ENCODE results near the gene EFHB. TPM values are rescaled to one million over a fixed set of nuclear protein-coding genes. Genes with fewer than 3 reads are reported as not detected.

Gene EFHB
- total RNA-seq, 1 experiment from 2014 or later = not detected

GRCh38 chr3:19899264-19899663 is 34.8 kb downstream of the EFHB start:
- Histone ChIP-seq H4K20me1 (ENCODE audit: low read length) (no peaks in the 10 kb centered on the region), H2AFZ (ENCODE audit: low read length) (no peak overlapping the region; the same call in 1 of the 2 replicates), H3K27me3 (ENCODE audit: low read length) (no peaks in the 10 kb centered on the region), H3K9me3 (ENCODE audit: low read length) (no peaks in the 10 kb centered on the region), H3K79me2 (ENCODE audit: low read length) (no peaks in the 10 kb centered on the region), H3K36me3 (ENCODE audit: low read depth, low read length) (no peaks in the 10 kb centered on the region), H3K27ac (ENCODE audit: low read length) (no peak overlapping the region), H3F3A (ENCODE audit: low read length, unreplicated experiment) (no peaks in the 10 kb centered on the region), H3K4me1 (ENCODE audit: insufficient read depth, low read length) (peaks cover 19% of the 10 kb centered on the region), H3K9ac (ENCODE audit: low read length) (no peak overlapping the region), H3K4me3 (ENCODE audit: low read length) (no peak overlapping the region), H3K9me2 (replicated peaks; ENCODE audit: low read length) (no peaks in the 10 kb centered on the region), H3K4me2 (ENCODE audit: low read length) (peak overlapping the region; percentile 61)
- DNase-seq (no peak), ATAC-seq (no peak)
- ChIA-PET POLR2A (ENCODE audit: unreplicated experiment) (no interaction called here), CTCF (no interaction called here)
- intact Hi-C loops (cut with micrococcal nuclease) = no loop called here
- no peak for TF ChIP-seq EZH2phosphoT487 (IDR thresholded peaks at IDR 0.05; ENCODE audit: borderline replicate concordance, low read length)
- BruUV-seq (replicated peaks) = no TSS peak

DNA sequence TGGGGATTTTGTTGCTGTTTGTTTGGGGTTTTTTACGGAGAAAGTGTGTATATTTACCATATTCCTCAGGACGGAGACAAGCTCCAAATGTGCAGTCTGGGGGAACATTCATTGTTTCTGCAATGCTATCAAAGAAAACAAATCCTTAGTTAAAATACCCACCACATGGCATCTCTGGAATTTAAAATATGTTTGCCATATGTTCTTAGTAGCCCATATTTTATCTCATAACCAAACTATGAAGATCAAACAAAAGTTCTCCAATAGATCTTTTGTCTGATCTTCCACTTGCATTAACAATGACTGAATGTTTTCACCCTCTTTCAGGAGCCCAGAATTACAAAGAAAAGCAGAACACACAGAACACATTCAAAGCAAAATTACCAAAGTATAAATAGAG is 35.3 kb downstream of the EFHB start:
- no peak overlapping the region for H3K9ac ChIP-seq (ENCODE audit: low read length)
- no peak; the same call in 1 of the 2 replicates for ATAC-seq
- BruUV-seq (replicated peaks) = no TSS peak
- no peak for TF ChIP-seq EZH2phosphoT487 (IDR thresholded peaks at IDR 0.05; ENCODE audit: borderline replicate concordance, low read length)
- no peak for TF ChIP-seq EZH2 (IDR thresholded peaks at IDR 0.05; ENCODE audit: low read length, unreplicated experiment)
- TF ChIP-seq, protein P1, sequence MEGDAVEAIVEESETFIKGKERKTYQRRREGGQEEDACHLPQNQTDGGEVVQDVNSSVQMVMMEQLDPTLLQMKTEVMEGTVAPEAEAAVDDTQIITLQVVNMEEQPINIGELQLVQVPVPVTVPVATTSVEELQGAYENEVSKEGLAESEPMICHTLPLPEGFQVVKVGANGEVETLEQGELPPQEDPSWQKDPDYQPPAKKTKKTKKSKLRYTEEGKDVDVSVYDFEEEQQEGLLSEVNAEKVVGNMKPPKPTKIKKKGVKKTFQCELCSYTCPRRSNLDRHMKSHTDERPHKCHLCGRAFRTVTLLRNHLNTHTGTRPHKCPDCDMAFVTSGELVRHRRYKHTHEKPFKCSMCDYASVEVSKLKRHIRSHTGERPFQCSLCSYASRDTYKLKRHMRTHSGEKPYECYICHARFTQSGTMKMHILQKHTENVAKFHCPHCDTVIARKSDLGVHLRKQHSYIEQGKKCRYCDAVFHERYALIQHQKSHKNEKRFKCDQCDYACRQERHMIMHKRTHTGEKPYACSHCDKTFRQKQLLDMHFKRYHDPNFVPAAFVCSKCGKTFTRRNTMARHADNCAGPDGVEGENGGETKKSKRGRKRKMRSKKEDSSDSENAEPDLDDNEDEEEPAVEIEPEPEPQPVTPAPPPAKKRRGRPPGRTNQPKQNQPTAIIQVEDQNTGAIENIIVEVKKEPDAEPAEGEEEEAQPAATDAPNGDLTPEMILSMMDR (conservative IDR thresholded peaks at IDR 0.05; ENCODE audit: low read depth, low read length) = no peak
- H3K9me2 ChIP-seq (replicated peaks; ENCODE audit: low read length) = no peaks in the 10 kb centered on the region
- H3K27ac ChIP-seq (ENCODE audit: low read length) = no peak overlapping the region
- H3K9me3 ChIP-seq (ENCODE audit: low read length) = no peaks in the 10 kb centered on the region
- ChIA-PET POLR2A (ENCODE audit: unreplicated experiment) (no interaction called here), CTCF (no interaction called here)
- peak overlapping the region; percentile 61 for H3K4me2 ChIP-seq (ENCODE audit: low read length)
- no peak overlapping the region for H3K4me3 ChIP-seq (ENCODE audit: low read length)
- no peaks in the 10 kb centered on the region for H3K36me3 ChIP-seq (ENCODE audit: low read depth, low read length)
- H3F3A ChIP-seq (ENCODE audit: low read length, unreplicated experiment) = no peaks in the 10 kb centered on the region
- intact Hi-C loops (cut with micrococcal nuclease) = no loop called here
- H3K27me3 ChIP-seq (ENCODE audit: low read length) = no peaks in the 10 kb centered on the region
- H3K79me2 ChIP-seq (ENCODE audit: low read length) = no peaks in the 10 kb centered on the region
- H2AFZ ChIP-seq (ENCODE audit: low read length) = peak overlapping the region; percentile 77
- H3K4me1 ChIP-seq (ENCODE audit: insufficient read depth, low read length) = peaks cover 19% of the 10 kb centered on the region
- no peaks in the 10 kb centered on the region for H4K20me1 ChIP-seq (ENCODE audit: low read length)
- peak; percentile 38 for DNase-seq

GRCh38 chr3:19891740-19892139 is 42.3 kb downstream of the EFHB start:
- no TSS peak for BruUV-seq (replicated peaks)
- no peaks in the 10 kb centered on the region for H3K9me3 ChIP-seq (ENCODE audit: low read length)
- POLR2A ChIA-PET (ENCODE audit: unreplicated experiment) = no interaction called here
- TF ChIP-seq, protein P1 (conservative IDR thresholded peaks at IDR 0.05; ENCODE audit: low read depth, low read length) = no peak
- TF ChIP-seq EZH2phosphoT487 (IDR thresholded peaks at IDR 0.05; ENCODE audit: borderline replicate concordance, low read length) (no peak), EZH2 (IDR thresholded peaks at IDR 0.05; ENCODE audit: low read length, unreplicated experiment) (no peak)
- H3K4me2 ChIP-seq (ENCODE audit: low read length) = no peak overlapping the region
- H3K27me3 ChIP-seq (ENCODE audit: low read length) = no peaks in the 10 kb centered on the region
- no peak overlapping the region for H3K4me3 ChIP-seq (ENCODE audit: low read length)
- intact Hi-C loops (cut with micrococcal nuclease) = no loop called here
- no peaks in the 10 kb centered on the region for H4K20me1 ChIP-seq (ENCODE audit: low read length)
- CTCF ChIA-PET = no interaction called here
- no peak overlapping the region for H3K27ac ChIP-seq (ENCODE audit: low read length)
- DNase-seq (peak; percentile 58), ATAC-seq (no peak)
- no peak overlapping the region for H2AFZ ChIP-seq (ENCODE audit: low read length)
- no peak overlapping the region for H3K9ac ChIP-seq (ENCODE audit: low read length)
- no peaks in the 10 kb centered on the region for H3K36me3 ChIP-seq (ENCODE audit: low read depth, low read length)
- no peaks in the 10 kb centered on the region for H3K79me2 ChIP-seq (ENCODE audit: low read length)
- H3F3A ChIP-seq (ENCODE audit: low read length, unreplicated experiment) = no peaks in the 10 kb centered on the region
- peaks cover 24% of the 10 kb centered on the region for H3K4me1 ChIP-seq (ENCODE audit: insufficient read depth, low read length)
- H3K9me2 ChIP-seq (replicated peaks; ENCODE audit: low read length) = no peaks in the 10 kb centered on the region

All from PC-3 (cell line).